ENCODE data around the gene SPTLC3.

SPTLC3 gene

GRCh38 chr20:13186043-13186774 is 177.4 kb downstream of the SPTLC3 start:
- H3K27me3 ChIP-seq, result no peaks in the 10 kb centered on the region
- H3K4me1 ChIP-seq (ENCODE audit: control insufficient read depth in 1 of 2, insufficient read depth in 1 of 2, low read depth in 1 of 2, low read length in 1 of 2), result no peaks in the 10 kb centered on the region
- no peaks in the 10 kb centered on the region for H3K9me3 ChIP-seq
- H3K36me3 ChIP-seq, result no peaks in the 10 kb centered on the region
- no peak overlapping the region for H3K27ac ChIP-seq
- TF ChIP-seq CTCF (IDR thresholded peaks at IDR 0.05), result no peak
- no peak overlapping the region for H3K4me3 ChIP-seq (ENCODE audit: low read depth in 1 of 2, low read length in 1 of 2)

GRCh38 chr20:13187899-13188298 is 179.1 kb downstream of the SPTLC3 start:
- Histone ChIP-seq H3K27me3 (no peaks in the 10 kb centered on the region), H3K36me3 (no peaks in the 10 kb centered on the region), H3K9me3 (no peaks in the 10 kb centered on the region), H3K27ac (no peak overlapping the region), H3K4me3 (ENCODE audit: low read depth in 1 of 2, low read length in 1 of 2) (no peak overlapping the region), H3K4me1 (ENCODE audit: control insufficient read depth in 1 of 2, insufficient read depth in 1 of 2, low read depth in 1 of 2, low read length in 1 of 2) (no peaks in the 10 kb centered on the region)
- no peak for TF ChIP-seq CTCF (IDR thresholded peaks at IDR 0.05)

GRCh38 chr20:13199279-13199678 is 190.5 kb downstream of the SPTLC3 start:
- H3K36me3 ChIP-seq, result no peaks in the 10 kb centered on the region
- H3K27ac ChIP-seq, result no peak overlapping the region
- no peaks in the 10 kb centered on the region for H3K4me1 ChIP-seq (ENCODE audit: control insufficient read depth in 1 of 2, insufficient read depth in 1 of 2, low read depth in 1 of 2, low read length in 1 of 2)
- TF ChIP-seq CTCF (IDR thresholded peaks at IDR 0.05), result no peak
- H3K9me3 ChIP-seq, result no peaks in the 10 kb centered on the region
- no peaks in the 10 kb centered on the region for H3K27me3 ChIP-seq
- H3K4me3 ChIP-seq (ENCODE audit: low read depth in 1 of 2, low read length in 1 of 2), result no peak overlapping the region

GRCh38 chr20:13200767-13201500 is 192.2 kb downstream of the SPTLC3 start:
- no peaks in the 10 kb centered on the region for H3K36me3 ChIP-seq
- H3K27ac ChIP-seq, result no peak overlapping the region

GRCh38 chr20:13202565-13202964 is 193.8 kb downstream of the SPTLC3 start:
- no peak overlapping the region for H3K4me3 ChIP-seq (ENCODE audit: low read depth in 1 of 2, low read length in 1 of 2)
- H3K27me3 ChIP-seq, result no peaks in the 10 kb centered on the region
- no peaks in the 10 kb centered on the region for H3K9me3 ChIP-seq
- H3K4me1 ChIP-seq (ENCODE audit: control insufficient read depth in 1 of 2, insufficient read depth in 1 of 2, low read depth in 1 of 2, low read length in 1 of 2), result no peaks in the 10 kb centered on the region
- H3K36me3 ChIP-seq, result no peaks in the 10 kb centered on the region
- TF ChIP-seq CTCF (IDR thresholded peaks at IDR 0.05), result no peak
- no peak overlapping the region for H3K27ac ChIP-seq

More at GRCh38 chr20:13200767-13201500, 192.2 kb downstream of the SPTLC3 start:
- Histone ChIP-seq H3K9me3 (no peaks in the 10 kb centered on the region), H3K27me3 (no peaks in the 10 kb centered on the region), H3K4me1 (ENCODE audit: control insufficient read depth in 1 of 2, insufficient read depth in 1 of 2, low read depth in 1 of 2, low read length in 1 of 2) (no peaks in the 10 kb centered on the region), H3K4me3 (ENCODE audit: low read depth in 1 of 2, low read length in 1 of 2) (no peak overlapping the region)
- TF ChIP-seq CTCF (IDR thresholded peaks at IDR 0.05), result no peak

Measured in neutrophil (primary cell).